GM23248 (cell line): Measurements from ENCODE around the gene CES2. TPM values are rescaled to one million over a fixed set of nuclear protein-coding genes. Genes with fewer than 3 reads are reported as not detected.

Experiments used
- DNase-seq: peaks from one replicate; pipeline ENCODE4 v3.0.0-alpha.2; 2015
- H2AFZ ChIP-seq: fragments of 200-600 bp; sonication (generic); 2 replicates; pipeline ENCODE4 v1.6.1; 2016; ENCODE audit warnings: antibody characterized with exemption
- H3F3A ChIP-seq: fragments of 200-600 bp; sonication (generic); 2 replicates; pipeline ENCODE4 v1.6.1; 2016; ENCODE audit warnings: mild to moderate bottlenecking, antibody characterized with exemption, mixed run types; ENCODE audit not compliant: insufficient read depth
- H3K27ac ChIP-seq: fragments of 200-600 bp; sonication (generic); 2 replicates; pipeline ENCODE4 v1.5.1; 2016; ENCODE audit warnings: mild to moderate bottlenecking
- H3K27me3 ChIP-seq: fragments of 200-600 bp; sonication (generic); replicated peaks from 2 replicates; pipeline ENCODE4 v1.6.1; 2016; ENCODE audit warnings: mild to moderate bottlenecking; ENCODE audit not compliant: insufficient read depth
- H3K36me3 ChIP-seq: fragments of 200-600 bp; sonication (generic); 2 replicates; pipeline ENCODE4 v1.6.1; 2016; ENCODE audit warnings: low read depth, mild to moderate bottlenecking
- H3K4me1 ChIP-seq: fragments of 200-600 bp; sonication (generic); 2 replicates; pipeline ENCODE4 v1.6.1; 2016; ENCODE audit warnings: mild to moderate bottlenecking; ENCODE audit not compliant: insufficient read depth
- H3K4me2 ChIP-seq: fragments of 200-600 bp; sonication (generic); one replicate; pipeline ENCODE4 v1.6.1; 2016; ENCODE audit warnings: mild to moderate bottlenecking; ENCODE audit not compliant: unreplicated experiment
- H3K4me3 ChIP-seq: fragments of 200-600 bp; sonication (generic); 2 replicates; pipeline ENCODE4 v1.5.1; 2016; ENCODE audit warnings: mild to moderate bottlenecking
- H3K79me2 ChIP-seq: fragments of 200-600 bp; sonication (generic); 2 replicates; pipeline ENCODE4 v1.6.1; 2016; ENCODE audit warnings: mild to moderate bottlenecking; ENCODE audit not compliant: insufficient read depth
- H3K9ac ChIP-seq: fragments of 200-600 bp; sonication (generic); 2 replicates; pipeline ENCODE4 v1.6.1; 2016; ENCODE audit warnings: mild to moderate bottlenecking
- H3K9me2 ChIP-seq: fragments of 200-600 bp; sonication (generic); 2 replicates; pipeline ENCODE4 v1.6.1; 2016; ENCODE audit warnings: mixed run types, mild to moderate bottlenecking, moderate library complexity; ENCODE audit not compliant: insufficient read depth
- H3K9me3 ChIP-seq: fragments of 200-600 bp; sonication (generic); one replicate; pipeline ENCODE4 v1.6.1; 2017; ENCODE audit warnings: low read depth
- H4K20me1 ChIP-seq: fragments of 200-600 bp; sonication (generic); 2 replicates; pipeline ENCODE4 v1.6.0; 2016; ENCODE audit not compliant: insufficient read depth
- EZH2 ChIP-seq: fragments of 200-600 bp; sonication (generic); IDR thresholded peaks from 2 replicates; pipeline ENCODE4 v1.6.1; 2018; ENCODE audit warnings: antibody characterized with exemption, mild to moderate bottlenecking; ENCODE audit not compliant: insufficient read depth, poor library complexity, severe bottlenecking
- EZH2phosphoT487 ChIP-seq: fragments of 200-600 bp; sonication (generic); IDR thresholded peaks from 2 replicates; pipeline ENCODE4 v1.6.1; 2018; ENCODE audit warnings: antibody characterized with exemption, moderate library complexity, mild to moderate bottlenecking, low read depth; ENCODE audit not compliant: insufficient read depth
- WGBS, 2 experiments: methylation state at CpG; one replicate each; pipeline ENCODE4 v1.1.6; 2015 to 2017; ENCODE audit warnings: low lambda C conversion rate in 2 of 2, low coverage in 1 of 2; ENCODE audit errors: missing lambda C conversion rate in 2 of 2; 5-methylcytosine and 5-hydroxymethylcytosine counted together
- in situ Hi-C: fragments of 300-500 bp; cut with MboI; formaldehyde crosslinking; loops from 2 replicates; pipeline ENCODE4 v1.15.0; 2020
- polyA plus RNA-seq: library from polyadenylated mRNA; unstranded; fragments of >200 nt; fragmentation: Nextera tagmentation; extraction: Ambion mirVana; gene quantifications from 2 replicates; pipeline ENCODE4 v1.2.1, GENCODE V29; 2016
- total RNA-seq: library from RNA; depleted of rRNA; stranded (reverse); fragments of >200 nt; shearing (Covaris generic); gene quantifications from 2 replicates; pipeline ENCODE4 v1.2.3, GENCODE V29; 2014

CES2 gene
- total and polyA plus RNA-seq, 2 experiments from 2014 or later = 32.3 to 37.6 TPM

DNA sequence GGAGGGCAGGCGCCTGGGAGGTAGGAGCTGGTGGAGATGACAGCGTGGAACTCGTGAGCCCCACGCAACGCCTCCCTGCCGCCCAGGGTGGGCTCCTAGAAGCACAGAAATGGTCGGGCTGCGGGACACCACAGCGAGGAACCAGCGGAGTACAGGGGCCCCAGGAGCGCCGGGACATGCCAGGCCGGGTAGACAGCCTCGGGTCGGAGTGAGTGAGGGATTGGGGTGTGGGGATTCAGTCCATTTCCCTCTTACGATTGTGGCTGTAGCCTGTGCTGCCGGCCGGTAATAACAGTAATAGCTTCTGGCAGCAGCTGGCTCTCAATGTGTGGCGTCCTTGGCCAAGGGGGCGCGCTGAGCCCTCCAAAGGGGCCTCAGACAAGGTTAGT is 13.5 kb downstream of the CES2 start:
- whole genome bisulfite sequencing, 2 experiments = 7 to 8% methylated on average over 21 of the region's 21 CpGs
- no peak overlapping the region for H3K27ac ChIP-seq
- H3K36me3 ChIP-seq = no peaks in the 10 kb centered on the region; the same call in 1 of the 2 replicates
- H3K9me2 ChIP-seq = no peaks in the 10 kb centered on the region
- H3K9ac ChIP-seq = no peak overlapping the region
- no peak for DNase-seq
- peak overlapping the region; percentile 82 for H2AFZ ChIP-seq
- H3K4me3 ChIP-seq = peak overlapping the region; percentile 71
- H3F3A ChIP-seq = 0 out of 2 replicates have a peak, but pooled peaks cover 4% of the 10 kb centered on the region
- TF ChIP-seq EZH2phosphoT487 (no peak), EZH2 (no peak)
- H3K27me3 ChIP-seq = no peaks in the 10 kb centered on the region; the same call in none of the 2 replicates
- peaks cover 4% of the 10 kb centered on the region; the same call in 1 of the 2 replicates for H3K4me1 ChIP-seq
- in situ Hi-C loops = no loop called here
- no peaks in the 10 kb centered on the region for H3K9me3 ChIP-seq
- H3K79me2 ChIP-seq = no peaks in the 10 kb centered on the region
- peak overlapping the region; percentile 99 for H3K4me2 ChIP-seq
- H4K20me1 ChIP-seq = no peaks in the 10 kb centered on the region

DNA sequence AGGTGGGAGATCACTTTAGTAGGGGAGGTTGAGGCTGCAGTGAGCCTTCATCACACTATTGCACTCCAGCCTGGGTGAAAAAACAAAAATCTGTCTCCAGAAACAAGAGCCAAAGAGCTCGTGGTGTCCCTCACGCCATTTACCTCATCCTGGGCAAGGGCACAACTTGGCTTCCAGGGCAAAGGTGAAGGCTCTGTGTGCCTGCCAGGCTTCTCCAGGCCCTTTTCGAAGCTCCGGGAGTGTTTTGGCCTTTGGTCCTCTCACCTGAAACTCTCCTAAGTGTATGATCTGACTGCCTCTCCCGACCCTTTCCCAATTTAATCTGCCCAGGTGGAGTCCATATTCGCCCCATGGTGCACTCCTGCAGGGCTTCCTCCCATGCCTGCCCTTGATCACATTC is 14.2 kb downstream of the CES2 start:
- no peaks in the 10 kb centered on the region for H4K20me1 ChIP-seq
- H3K9me2 ChIP-seq = no peaks in the 10 kb centered on the region
- H3K9ac ChIP-seq = no peak overlapping the region
- no peak overlapping the region for H3K4me2 ChIP-seq
- H3K9me3 ChIP-seq = no peaks in the 10 kb centered on the region
- 81 to 88% methylated on average over 6 of the region's 6 CpGs for WGBS, 2 experiments
- H3K27ac ChIP-seq = no peak overlapping the region
- in situ Hi-C loops = no loop called here
- H3K27me3 ChIP-seq = no peaks in the 10 kb centered on the region; the same call in none of the 2 replicates
- H3F3A ChIP-seq = 0 out of 2 replicates have a peak, but pooled peaks cover 4% of the 10 kb centered on the region
- no peak overlapping the region for H3K4me3 ChIP-seq
- DNase-seq = no peak
- TF ChIP-seq EZH2 (no peak), EZH2phosphoT487 (no peak)
- peaks cover 4% of the 10 kb centered on the region; the same call in 1 of the 2 replicates for H3K4me1 ChIP-seq
- H3K36me3 ChIP-seq = no peaks in the 10 kb centered on the region
- no peak overlapping the region for H2AFZ ChIP-seq
- no peaks in the 10 kb centered on the region for H3K79me2 ChIP-seq

DNA sequence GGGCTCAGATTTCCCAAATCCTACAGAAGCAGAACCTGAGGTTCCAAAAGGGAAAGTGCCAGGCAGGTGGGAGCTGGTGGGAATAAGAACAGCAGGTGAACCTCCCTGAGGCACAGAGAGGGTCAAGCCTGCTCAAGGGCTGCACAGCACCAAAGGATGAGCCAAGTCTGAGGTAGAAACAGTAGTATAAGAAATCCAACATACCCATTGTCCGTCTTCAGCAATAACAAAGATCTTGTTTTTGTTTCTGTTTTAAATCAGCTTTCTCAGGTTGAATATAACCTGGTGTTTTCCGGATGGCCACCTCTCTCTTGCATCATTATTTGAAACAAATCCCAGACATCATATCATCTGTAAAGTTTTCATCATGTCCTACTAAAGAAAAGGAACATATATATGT is 15.1 kb downstream of the CES2 start:
- WGBS, 2 experiments = 91% methylated on average over 2 of the region's 2 CpGs
- in situ Hi-C loops = loop anchor here (25.0 kb wide), 1 partner anchor 212 kb away; the partner anchor contains the start of genes B3GNT9, FBXL8, HSF4 and NOL3
- H3K79me2 ChIP-seq = no peaks in the 10 kb centered on the region
- no peak overlapping the region for H3K4me3 ChIP-seq
- H2AFZ ChIP-seq = no peak overlapping the region
- H3K9me2 ChIP-seq = no peaks in the 10 kb centered on the region
- H3K9ac ChIP-seq = no peak overlapping the region
- no peaks in the 10 kb centered on the region for H4K20me1 ChIP-seq
- no peak overlapping the region for H3K4me2 ChIP-seq
- 0 out of 2 replicates have a peak, but pooled peaks cover 4% of the 10 kb centered on the region for H3F3A ChIP-seq
- no peak overlapping the region for H3K27ac ChIP-seq
- TF ChIP-seq EZH2 = no peak
- TF ChIP-seq EZH2phosphoT487 = no peak
- no peaks in the 10 kb centered on the region; the same call in none of the 2 replicates for H3K27me3 ChIP-seq
- no peak for DNase-seq
- H3K36me3 ChIP-seq = no peaks in the 10 kb centered on the region
- no peaks in the 10 kb centered on the region for H3K9me3 ChIP-seq
- H3K4me1 ChIP-seq = peaks cover 4% of the 10 kb centered on the region; the same call in 1 of the 2 replicates

DNA sequence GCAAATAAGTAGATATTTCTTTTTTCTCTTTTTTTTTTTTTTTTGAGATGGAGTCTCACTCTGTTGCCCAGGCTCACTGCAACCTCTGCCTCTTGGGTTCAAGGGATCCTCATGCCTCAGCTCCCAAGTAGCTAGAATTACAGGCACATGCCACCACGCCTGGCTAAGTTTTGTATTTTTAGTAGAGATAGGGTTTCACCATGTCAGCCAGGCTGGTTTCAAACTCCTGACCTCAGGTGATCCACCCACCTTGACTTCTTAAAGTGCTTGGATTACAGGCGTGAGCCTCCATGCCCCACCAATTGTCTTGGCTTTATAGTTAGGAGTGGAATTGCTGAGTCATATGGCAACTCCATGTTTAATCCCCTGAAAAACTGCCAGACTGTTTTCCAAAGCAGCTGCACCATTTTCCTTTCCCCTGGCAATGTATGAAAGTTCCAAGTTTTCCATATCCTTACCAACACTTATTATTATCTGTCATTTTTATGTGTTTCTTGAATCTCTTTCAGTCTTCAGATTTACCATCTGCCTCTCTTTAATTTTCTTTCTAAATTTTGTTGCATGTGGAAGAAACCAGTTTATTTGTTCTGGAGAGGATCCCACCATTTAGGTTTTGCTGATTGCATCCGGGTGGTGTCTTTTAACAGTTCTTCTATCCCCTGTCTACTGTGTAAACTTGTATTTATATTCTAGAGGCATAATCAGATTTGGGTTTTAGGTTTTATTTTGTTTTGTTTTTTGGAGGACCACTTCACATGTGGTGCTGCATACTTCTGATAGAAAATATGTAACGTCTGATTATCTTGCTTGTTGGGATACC is 15.9 kb downstream of the CES2 start:
- H4K20me1 ChIP-seq = no peaks in the 10 kb centered on the region
- no peak for TF ChIP-seq EZH2phosphoT487
- no peak for TF ChIP-seq EZH2
- WGBS, 2 experiments = 59 to 74% methylated on average over 4 of the region's 4 CpGs
- no peaks in the 10 kb centered on the region; the same call in none of the 2 replicates for H3K27me3 ChIP-seq
- H3K9ac ChIP-seq = no peak overlapping the region
- in situ Hi-C loops = loop anchor here (25.0 kb wide), 1 partner anchor 211 kb away; the partner anchor contains the start of genes B3GNT9, FBXL8, HSF4 and NOL3
- no peak overlapping the region for H3K4me2 ChIP-seq
- peaks cover 4% of the 10 kb centered on the region; the same call in 1 of the 2 replicates for H3K4me1 ChIP-seq
- no peaks in the 10 kb centered on the region for H3K9me3 ChIP-seq
- H3K79me2 ChIP-seq = no peaks in the 10 kb centered on the region
- 0 out of 2 replicates have a peak, but pooled peaks cover 4% of the 10 kb centered on the region for H3F3A ChIP-seq
- no peak overlapping the region for H3K27ac ChIP-seq
- no peaks in the 10 kb centered on the region for H3K36me3 ChIP-seq
- H3K9me2 ChIP-seq = no peaks in the 10 kb centered on the region
- H2AFZ ChIP-seq = no peak overlapping the region
- DNase-seq = peak; percentile 38
- H3K4me3 ChIP-seq = no peak overlapping the region
